GM19328 (cell line): ENCODE data around the gene KCNC3.
"Not testable (repeated sequence)": the region's sequence is repeated elsewhere in the genome, so short reads cannot be mapped to it uniquely, and the experiment has no call there.

Experiments
- ATAC-seq: cut with Tn5 transposase; IDR thresholded peaks from one replicate; pipeline ENCODE4 v1.9.1; 2021; ENCODE audit warnings: mild to moderate bottlenecking, moderate library complexity; ENCODE audit not compliant: unreplicated experiment

The KCNC3 gene

GRCh38 chr19:50356691-50357177 is 27.6 kb upstream of the KCNC3 start:
- ATAC-seq = no peak

- ATAC-seq = not testable (repeated sequence)
Measured at GRCh38 chr19:50353487-50353880, 24.3 kb upstream of the KCNC3 start.

DNA sequence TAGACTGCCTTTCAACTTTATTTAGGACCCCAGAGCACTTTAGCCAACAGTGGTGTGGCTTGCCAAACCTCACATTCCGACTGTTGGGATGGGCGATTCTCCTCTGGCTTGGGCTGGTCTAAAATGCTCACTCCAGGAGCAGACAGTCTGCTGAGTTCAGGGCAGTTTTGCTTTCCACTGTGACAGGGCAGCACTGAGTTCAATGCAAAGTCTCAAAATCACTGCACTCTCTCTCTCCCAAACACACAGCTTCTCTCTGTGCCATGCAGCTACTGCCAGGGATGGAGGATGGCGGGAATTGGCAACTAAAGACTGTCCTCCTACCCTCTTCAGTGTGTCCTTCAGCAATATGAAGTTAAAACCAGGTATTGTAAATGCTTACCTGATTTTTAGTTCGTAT is 23.1 kb upstream of the KCNC3 start:
- no peak for ATAC-seq

GRCh38 chr19:50349277-50350057 is 20.3 kb upstream of the KCNC3 start:
- ATAC-seq = no peak

DNA sequence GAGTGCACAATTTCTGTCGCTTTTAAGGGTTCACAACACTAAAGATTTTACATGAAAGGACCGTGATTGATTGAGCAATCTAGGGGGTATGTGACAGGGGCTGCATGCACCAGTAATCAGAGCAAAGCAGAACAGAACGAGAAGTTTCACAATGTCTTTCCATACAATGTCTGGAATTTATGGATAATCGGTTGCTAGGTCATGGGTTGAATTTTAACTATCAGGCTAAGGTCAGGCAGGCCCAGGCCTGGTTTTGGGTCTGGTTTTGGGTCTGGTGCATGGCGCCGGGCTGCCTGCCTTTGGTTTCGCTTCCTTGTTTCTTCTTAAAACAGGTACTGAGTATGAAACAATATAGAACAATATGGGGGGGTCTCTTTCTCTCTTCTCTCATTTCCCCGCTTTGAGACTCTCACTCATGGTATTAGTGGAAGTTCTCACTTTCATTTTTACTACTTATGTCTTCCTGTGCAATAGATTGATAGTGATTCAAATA is 18.0 kb upstream of the KCNC3 start:
- not testable (repeated sequence) for ATAC-seq

- ATAC-seq = peak; percentile 40
Measured at GRCh38 chr19:50344661-50345318, 15.6 kb upstream of the KCNC3 start.

GRCh38 chr19:50341091-50341564 is 12.0 kb upstream of the KCNC3 start:
- peak; percentile 54 for ATAC-seq

- ATAC-seq = no peak
Measured at GRCh38 chr19:50340331-50340730, 11.2 kb upstream of the KCNC3 start.

DNA sequence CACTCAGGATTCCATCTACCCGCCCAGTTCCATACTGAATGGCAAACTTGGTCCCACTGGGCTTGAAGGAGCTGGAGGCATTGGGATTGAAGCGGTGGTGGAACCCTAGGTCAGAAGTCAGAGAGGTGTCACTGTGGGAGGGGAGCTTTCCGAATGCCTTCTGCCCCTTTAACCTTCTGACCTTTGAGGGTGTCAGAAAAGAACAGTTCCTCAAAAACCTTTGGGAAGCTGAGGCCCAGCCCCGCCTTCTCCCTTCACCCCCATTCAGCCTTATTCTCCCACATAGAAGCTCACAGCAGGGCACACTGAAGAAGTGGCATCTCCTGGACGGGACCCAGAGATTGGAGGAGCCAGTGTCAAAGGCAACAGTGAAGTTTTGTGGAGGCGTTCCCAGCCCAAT is 7.9 kb upstream of the KCNC3 start:
- not testable (repeated sequence) for ATAC-seq

GRCh38 chr19:50334741-50335421 is 5.7 kb upstream of the KCNC3 start:
- ATAC-seq = no peak

- ATAC-seq = no peak
Measured at GRCh38 chr19:50333737-50334617, 4.8 kb upstream of the KCNC3 start.

- no peak for ATAC-seq
Measured at GRCh38 chr19:50333235-50333736, 4.1 kb upstream of the KCNC3 start.

GRCh38 chr19:50332244-50333038 is 3.3 kb upstream of the KCNC3 start:
- ATAC-seq = no peak

DNA sequence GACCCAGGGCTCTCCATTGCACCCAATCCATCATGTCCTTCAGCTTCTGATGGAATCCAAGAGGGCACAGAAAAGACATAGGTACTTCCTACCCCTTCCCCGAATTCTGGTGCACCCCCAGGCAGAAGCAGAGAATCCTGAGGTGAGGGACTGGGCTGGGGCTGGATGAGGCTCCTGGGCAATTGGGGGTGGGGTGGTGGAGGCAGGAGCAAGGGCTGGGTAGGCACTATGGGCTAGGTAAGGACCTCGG is 2.7 kb upstream of the KCNC3 start:
- no peak for ATAC-seq

DNA sequence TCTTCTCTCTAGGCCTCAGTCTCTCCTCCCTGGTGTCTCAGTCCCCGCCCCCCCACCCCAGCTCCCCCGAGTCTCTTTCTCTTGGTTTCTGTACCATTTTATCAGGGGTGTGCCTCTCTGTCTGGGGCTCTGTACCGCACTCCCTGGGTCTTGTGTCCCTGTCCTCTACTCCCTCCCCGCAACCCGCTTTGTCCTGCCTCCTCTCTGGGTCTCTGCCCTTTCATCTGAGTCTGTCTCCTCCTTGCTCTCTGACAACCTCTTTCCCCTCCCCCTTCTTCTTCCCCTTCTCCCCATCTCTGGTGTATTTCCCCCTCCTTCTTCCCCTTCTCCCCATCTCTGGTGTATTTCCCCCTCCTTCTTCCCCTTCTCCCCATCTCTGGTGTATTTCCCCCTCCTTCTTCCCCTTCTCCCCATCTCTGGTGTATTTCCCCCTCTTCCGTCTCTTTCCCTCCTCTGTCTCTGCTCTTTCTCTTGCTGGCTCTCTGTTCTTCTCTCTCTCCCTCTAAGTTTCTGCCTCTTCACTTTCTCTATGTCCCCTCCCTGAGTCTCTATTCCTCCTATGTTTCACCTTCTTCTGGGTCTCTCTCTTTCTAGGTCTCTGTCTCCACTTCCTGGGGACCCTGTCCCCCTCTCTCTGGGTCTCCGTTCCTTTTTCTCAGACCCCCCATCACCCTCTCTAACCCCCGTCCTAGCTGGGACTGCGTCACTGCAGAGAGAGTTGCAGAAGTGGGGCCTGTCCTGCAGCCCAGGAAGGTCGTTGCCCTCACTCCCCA is 2.2 kb upstream of the KCNC3 start:
- no peak for ATAC-seq

DNA sequence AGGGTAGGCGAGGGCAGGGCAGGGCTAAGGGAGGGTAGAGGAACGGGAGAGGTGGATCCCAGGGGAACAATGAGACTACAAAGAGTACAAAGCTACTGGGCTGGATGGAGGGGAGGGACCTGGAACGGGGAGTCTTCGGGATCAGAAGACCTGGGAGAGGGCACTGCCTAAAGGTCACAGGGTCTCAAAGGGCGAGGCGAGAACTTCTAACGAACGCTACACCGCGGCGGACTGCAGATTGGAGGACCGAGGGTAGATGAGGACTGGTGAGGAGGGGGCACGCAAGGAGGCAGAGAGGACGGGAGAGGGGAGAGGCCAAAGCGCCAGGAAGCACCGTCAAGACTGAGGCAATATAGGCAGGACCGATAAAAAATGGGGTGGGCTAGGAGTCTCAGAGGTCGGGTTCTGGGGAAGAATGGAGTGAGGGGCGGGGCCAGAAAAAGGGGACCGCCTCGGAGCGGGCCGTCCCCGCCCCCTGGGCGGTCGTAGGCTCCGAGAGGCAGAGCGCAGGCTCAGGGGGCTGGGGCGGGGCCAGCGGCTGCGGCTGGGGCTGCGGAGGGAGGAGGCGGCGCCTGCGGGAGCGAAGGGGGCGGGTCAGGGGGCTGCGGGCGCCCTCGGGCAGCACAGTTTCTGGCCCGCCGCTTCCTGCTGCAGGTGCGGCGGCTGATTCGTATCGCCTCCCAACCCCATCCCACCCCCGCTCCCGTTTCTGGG is 1.3 kb upstream of the KCNC3 start:
- no peak for ATAC-seq

- ATAC-seq = not testable (repeated sequence)
Measured at GRCh38 chr19:50329926-50330294, 733 bp upstream of the KCNC3 start.

- ATAC-seq = no peak
Measured at GRCh38 chr19:50328873-50329145, 368 bp downstream of the KCNC3 start.
